Panc1 (cell line): ENCODE results near the gene HCRT. TPM values are rescaled to one million over a fixed set of nuclear protein-coding genes. Genes with fewer than 3 reads are reported as not detected.

ENCODE experiments used
- ATAC-seq: fragments of 200-7000 bp; cut with Tn5 transposase; 2 replicates; pipeline ENCODE4 v1.9.1; 2020; ENCODE audit warnings: mild to moderate bottlenecking, moderate library complexity
- BruUV-seq: library from RNA; stranded (reverse); fragments of 400-500 nt; replicated peaks from 2 replicates; lab custom pipeline; 2021; lab: Mats Ljungman, UMichigan
- CTCF ChIA-PET: fragments of 300-600 bp; sonication (Branson Sonifier 250); formaldehyde crosslinking; loops from one replicate; lab custom pipeline; 2022; ENCODE audit warnings: antibody characterized with exemption; lab: Charles Lee
- POLR2A ChIA-PET: fragments of 300-600 bp; sonication (Branson Sonifier 250); formaldehyde crosslinking; loops from one replicate; lab custom pipeline; 2022; ENCODE audit warnings: antibody characterized with exemption; lab: Charles Lee
- DNase-seq: peaks from one replicate; pipeline ENCODE4 v3.0.0-alpha.2; 2010; ENCODE audit warnings: low read depth, low spot score
- H3K27ac ChIP-seq: 2 replicates; pipeline ENCODE4 v1.5.1; 2011; ENCODE audit warnings: mild to moderate bottlenecking, low read length, inconsistent platforms
- H3K27me3 ChIP-seq: fragments of 200-500 bp; sonication (Bioruptor generic); 2 replicates; pipeline ENCODE4 v1.6.0; 2014; ENCODE audit warnings: low read length, inconsistent platforms; ENCODE audit not compliant: control insufficient read depth, insufficient read depth
- H3K36me3 ChIP-seq: fragments of 200-500 bp; sonication (Bioruptor generic); 2 replicates; pipeline ENCODE4 v1.5.1; 2014; ENCODE audit warnings: inconsistent platforms, mild to moderate bottlenecking, low read length, moderate library complexity; ENCODE audit not compliant: control insufficient read depth, insufficient read depth
- H3K4me1 ChIP-seq: 2 replicates; pipeline ENCODE4 v1.5.1; 2011; ENCODE audit warnings: inconsistent platforms, mild to moderate bottlenecking, low read length, moderate library complexity; ENCODE audit not compliant: control insufficient read depth, insufficient read depth
- H3K4me3 ChIP-seq, 2 experiments: 2 replicates each; pipeline ENCODE4 v1.5.1; 2011 to 2012; ENCODE audit warnings: low read depth in 2 of 2, low read length in 2 of 2, mild to moderate bottlenecking in 2 of 2, inconsistent platforms in 1 of 2, moderate library complexity in 1 of 2
- H3K9me3 ChIP-seq: fragments of 200-500 bp; sonication (Bioruptor generic); 2 replicates; pipeline ENCODE4 v1.5.1; 2014; ENCODE audit warnings: low read depth, mild to moderate bottlenecking, inconsistent platforms, low read length, moderate library complexity; ENCODE audit not compliant: control insufficient read depth, insufficient read depth
- CTCF ChIP-seq: fragments of 450-650 bp; IDR thresholded peaks from 2 replicates; pipeline ENCODE4 v1.5.1; 2017; ENCODE audit warnings: mild to moderate bottlenecking
- POLR2AphosphoS5 ChIP-seq: IDR thresholded peaks from 2 replicates; pipeline ENCODE4 v1.6.1; 2012; ENCODE audit warnings: mild to moderate bottlenecking, low read depth, low read length, moderate library complexity
- REST ChIP-seq, 2 experiments: IDR thresholded peaks; 2 replicates each; pipeline ENCODE4 v1.6.1; 2011 to 2012; ENCODE audit warnings: low read depth in 2 of 2, control low read depth in 1 of 2, low read length in 1 of 2, mild to moderate bottlenecking in 1 of 2, moderate library complexity in 1 of 2; ENCODE audit not compliant: insufficient read depth in 1 of 2
- SIN3A ChIP-seq: IDR thresholded peaks from 2 replicates; pipeline ENCODE4 v1.6.1; 2012; ENCODE audit warnings: low read depth, mild to moderate bottlenecking, low read length, moderate library complexity, borderline replicate concordance; ENCODE audit not compliant: insufficient read depth
- TCF7L2 ChIP-seq: IDR thresholded peaks from 2 replicates; pipeline ENCODE4 v1.6.1; 2011; ENCODE audit warnings: mild to moderate bottlenecking, low read depth, low read length, inconsistent platforms
- in situ Hi-C: cut with HindIII; loops from 2 replicates; pipeline ENCODE4 v1.10.0; 2016; ENCODE audit warnings: low sequenced_read_pairs, low pct_unique_long_range_greater_than_20kb
- intact Hi-C: fragments of 100-400 bp; cut with micrococcal nuclease; formaldehyde crosslinking; loops from one replicate; pipeline ENCODE4 v1.10.0; 2022; ENCODE audit not compliant: unreplicated experiment
- total RNA-seq: library from RNA; stranded (reverse); gene quantifications from one replicate; pipeline ENCODE4 v1.2.1, GENCODE V29; 2021; ENCODE audit not compliant: unreplicated experiment

Gene HCRT
- total RNA-seq, 1 experiment from 2014 or later = not detected

GRCh38 chr17:42191275-42191608 lies 6.0 kb upstream of the HCRT start:
- CTCF ChIA-PET = no interaction called here
- POLR2A ChIA-PET = no interaction called here

GRCh38 chr17:42190491-42191274 lies 5.4 kb upstream of the HCRT start:
- Histone ChIP-seq H3K4me3 (no peak overlapping the region), H3K4me1 (no peaks in the 10 kb centered on the region), H3K9me3 (no peaks in the 10 kb centered on the region), H3K36me3 (no peaks in the 10 kb centered on the region), H3K27ac (no peak overlapping the region), H3K27me3 (no peaks in the 10 kb centered on the region)
- ChIA-PET CTCF (interaction anchor here (0.6 kb wide), 1 partner anchor 88 kb away, joined by 3 read pairs; no protein-coding TSS in a partner anchor), POLR2A (interaction anchor here (0.6 kb wide), 1 partner anchor 60 kb away, joined by 3 read pairs; no protein-coding TSS in a partner anchor)
- BruUV-seq = no TSS peak
- TF ChIP-seq TCF7L2 (no peak), POLR2AphosphoS5 (no peak), CTCF (no peak), REST (IDR thresholded peaks at IDR 0.05; ENCODE audit: insufficient read depth in 1 of 2, low read depth in 2 of 2, low read length in 1 of 2) (no peak), SIN3A (no peak)
- intact Hi-C loops = no loop called here
- in situ Hi-C loops = no loop called here
- no peak for ATAC-seq
- DNase-seq = no peak

More at GRCh38 chr17:42191275-42191608, 6.0 kb upstream of the HCRT start:
- BruUV-seq = no TSS peak
- DNase-seq (no peak), ATAC-seq (no peak)
- H3K4me3 ChIP-seq = no peak overlapping the region
- in situ Hi-C loops (no loop called here), intact Hi-C loops (no loop called here)
- H3K27ac ChIP-seq = no peak overlapping the region
- H3K27me3 ChIP-seq = no peaks in the 10 kb centered on the region
- no peaks in the 10 kb centered on the region for H3K4me1 ChIP-seq
- H3K9me3 ChIP-seq = no peaks in the 10 kb centered on the region
- no peak for TF ChIP-seq CTCF
- no peak for TF ChIP-seq SIN3A
- TF ChIP-seq POLR2AphosphoS5 = no peak
- TF ChIP-seq REST (IDR thresholded peaks at IDR 0.05; ENCODE audit: insufficient read depth in 1 of 2, low read depth in 2 of 2, low read length in 1 of 2) = no peak
- no peak for TF ChIP-seq TCF7L2
- no peaks in the 10 kb centered on the region for H3K36me3 ChIP-seq
